A549 (cell line): Measurements from ENCODE around the gene KCNQ2.

Experiments used
- BHLHE40 ChIP-seq: IDR thresholded peaks from 2 replicates; pipeline ENCODE4 v1.6.1; 2012; ENCODE audit warnings: low read depth, low read length, inconsistent platforms
- CHD2 ChIP-seq: fragments of 150-350 bp; IDR thresholded peaks from 2 replicates; pipeline ENCODE4 v1.6.1; 2014; ENCODE audit warnings: low read length; ENCODE audit not compliant: partially characterized antibody
- HOXA7 ChIP-seq: fragments of 250-450 bp; sonication (Bioruptor Pico); IDR thresholded peaks from 2 replicates; pipeline ENCODE4 v1.5.0; 2020; ENCODE audit warnings: mild to moderate bottlenecking, moderate library complexity
- KDM5A ChIP-seq: fragments of 200-600 bp; sonication (generic); IDR thresholded peaks from 2 replicates; pipeline ENCODE4 v1.6.1; 2016; ENCODE audit warnings: antibody characterized with exemption, mild to moderate bottlenecking
- MAX ChIP-seq: IDR thresholded peaks from 2 replicates; pipeline ENCODE4 v1.6.1; 2012
- MAZ ChIP-seq: fragments of 150-350 bp; IDR thresholded peaks from 2 replicates; pipeline ENCODE4 v1.6.1; 2014; ENCODE audit warnings: antibody characterized with exemption, low read depth, low read length, borderline replicate concordance
- POLR2A ChIP-seq: IDR thresholded peaks from 2 replicates; pipeline ENCODE4 v1.6.1; 2012; ENCODE audit warnings: mild to moderate bottlenecking, low read length
- SMC3 ChIP-seq: fragments of >200 bp; sonication (Bioruptor Twin); formaldehyde crosslinking; IDR thresholded peaks from 3 replicates; pipeline ENCODE4 v1.6.1; 2018; ENCODE audit warnings: inconsistent platforms
- USF2 ChIP-seq: fragments of 450-650 bp; IDR thresholded peaks from 2 replicates; pipeline ENCODE4 v1.6.1; 2014; ENCODE audit warnings: antibody characterized with exemption
- ZC3H11A ChIP-seq: fragments of 450-650 bp; IDR thresholded peaks from 2 replicates; pipeline ENCODE4 v1.6.1; 2014; ENCODE audit warnings: antibody characterized with exemption, mild to moderate bottlenecking
- TF ChIP-seq, protein P1 (sequence below): fragments of >200 bp; sonication (Bioruptor Twin); formaldehyde crosslinking; IDR thresholded peaks from 3 replicates; pipeline ENCODE4 v1.5.1; 2016

- TF ChIP-seq, protein P1, sequence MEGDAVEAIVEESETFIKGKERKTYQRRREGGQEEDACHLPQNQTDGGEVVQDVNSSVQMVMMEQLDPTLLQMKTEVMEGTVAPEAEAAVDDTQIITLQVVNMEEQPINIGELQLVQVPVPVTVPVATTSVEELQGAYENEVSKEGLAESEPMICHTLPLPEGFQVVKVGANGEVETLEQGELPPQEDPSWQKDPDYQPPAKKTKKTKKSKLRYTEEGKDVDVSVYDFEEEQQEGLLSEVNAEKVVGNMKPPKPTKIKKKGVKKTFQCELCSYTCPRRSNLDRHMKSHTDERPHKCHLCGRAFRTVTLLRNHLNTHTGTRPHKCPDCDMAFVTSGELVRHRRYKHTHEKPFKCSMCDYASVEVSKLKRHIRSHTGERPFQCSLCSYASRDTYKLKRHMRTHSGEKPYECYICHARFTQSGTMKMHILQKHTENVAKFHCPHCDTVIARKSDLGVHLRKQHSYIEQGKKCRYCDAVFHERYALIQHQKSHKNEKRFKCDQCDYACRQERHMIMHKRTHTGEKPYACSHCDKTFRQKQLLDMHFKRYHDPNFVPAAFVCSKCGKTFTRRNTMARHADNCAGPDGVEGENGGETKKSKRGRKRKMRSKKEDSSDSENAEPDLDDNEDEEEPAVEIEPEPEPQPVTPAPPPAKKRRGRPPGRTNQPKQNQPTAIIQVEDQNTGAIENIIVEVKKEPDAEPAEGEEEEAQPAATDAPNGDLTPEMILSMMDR: no peak
- TF ChIP-seq HOXA7 (CRISPR knock-in tag): no peak
- TF ChIP-seq POLR2A: no peak
- no peak for TF ChIP-seq USF2
- TF ChIP-seq ZC3H11A: no peak
- no peak for TF ChIP-seq MAZ
- no peak for TF ChIP-seq KDM5A
- TF ChIP-seq MAX: no peak
- no peak for TF ChIP-seq BHLHE40
- no peak for TF ChIP-seq SMC3
- no peak for TF ChIP-seq CHD2
Measured at GRCh38 chr20:63375438-63375837, 97.0 kb downstream of the KCNQ2 start.
